LNCaP clone FGC (cell line): ENCODE measurements around the gene IQSEC3.

Source experiments
- DNase-seq: peaks from one replicate; pipeline ENCODE4 v3.0.0-alpha.2; 2011; ENCODE audit warnings: low read depth
- H3K4me3 ChIP-seq: 2 replicates; pipeline ENCODE4 v1.5.1; 2011; ENCODE audit warnings: mild to moderate bottlenecking, low read depth, low read length, control low read depth
- TF ChIP-seq, protein P1 (sequence below): IDR thresholded peaks from 2 replicates; pipeline ENCODE4 v1.5.1; 2012; ENCODE audit warnings: mild to moderate bottlenecking; ENCODE audit not compliant: control insufficient read depth, insufficient read depth; ENCODE audit errors: extremely low read depth

IQSEC3 gene

DNA sequence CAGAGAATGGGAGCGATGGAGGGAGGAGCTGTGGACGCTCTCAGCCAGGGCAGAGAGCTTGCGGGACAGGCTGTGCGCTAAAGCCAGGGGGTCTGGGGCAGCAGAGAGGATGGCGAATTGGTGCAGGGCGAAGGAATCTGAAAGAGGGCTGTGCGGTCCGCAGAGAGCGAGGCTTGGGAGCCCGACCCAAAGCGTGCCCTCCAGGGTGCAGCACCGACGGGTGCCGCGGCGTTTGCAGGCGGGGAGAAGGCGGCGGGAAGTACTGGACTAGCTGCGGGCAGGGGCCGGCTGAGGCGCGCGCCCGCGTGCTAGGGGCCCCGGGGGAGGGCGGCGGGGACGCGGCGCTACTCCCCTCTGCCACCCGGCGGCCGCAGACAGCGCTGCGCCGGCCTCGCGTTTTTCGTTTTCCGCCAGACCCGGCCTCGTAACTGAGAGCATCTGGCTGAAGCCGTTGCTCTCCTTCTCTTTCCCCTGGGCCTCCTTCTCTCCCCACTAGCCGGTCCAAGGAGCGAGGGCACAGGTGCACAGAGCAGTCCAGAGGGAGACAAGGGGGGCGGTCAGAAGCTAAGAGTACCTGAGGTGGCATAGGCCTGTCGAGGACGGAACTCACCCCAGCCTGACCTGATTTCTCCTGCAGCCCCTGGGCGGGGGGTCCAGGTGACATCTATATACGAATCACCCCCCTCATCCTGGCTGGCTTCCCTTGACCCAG is 122.5 kb downstream of the IQSEC3 start:
- H3K4me3 ChIP-seq = peak overlapping the region; percentile 38
- TF ChIP-seq, protein P1, sequence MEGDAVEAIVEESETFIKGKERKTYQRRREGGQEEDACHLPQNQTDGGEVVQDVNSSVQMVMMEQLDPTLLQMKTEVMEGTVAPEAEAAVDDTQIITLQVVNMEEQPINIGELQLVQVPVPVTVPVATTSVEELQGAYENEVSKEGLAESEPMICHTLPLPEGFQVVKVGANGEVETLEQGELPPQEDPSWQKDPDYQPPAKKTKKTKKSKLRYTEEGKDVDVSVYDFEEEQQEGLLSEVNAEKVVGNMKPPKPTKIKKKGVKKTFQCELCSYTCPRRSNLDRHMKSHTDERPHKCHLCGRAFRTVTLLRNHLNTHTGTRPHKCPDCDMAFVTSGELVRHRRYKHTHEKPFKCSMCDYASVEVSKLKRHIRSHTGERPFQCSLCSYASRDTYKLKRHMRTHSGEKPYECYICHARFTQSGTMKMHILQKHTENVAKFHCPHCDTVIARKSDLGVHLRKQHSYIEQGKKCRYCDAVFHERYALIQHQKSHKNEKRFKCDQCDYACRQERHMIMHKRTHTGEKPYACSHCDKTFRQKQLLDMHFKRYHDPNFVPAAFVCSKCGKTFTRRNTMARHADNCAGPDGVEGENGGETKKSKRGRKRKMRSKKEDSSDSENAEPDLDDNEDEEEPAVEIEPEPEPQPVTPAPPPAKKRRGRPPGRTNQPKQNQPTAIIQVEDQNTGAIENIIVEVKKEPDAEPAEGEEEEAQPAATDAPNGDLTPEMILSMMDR = peak; percentile 81
- DNase-seq = no peak

DNA sequence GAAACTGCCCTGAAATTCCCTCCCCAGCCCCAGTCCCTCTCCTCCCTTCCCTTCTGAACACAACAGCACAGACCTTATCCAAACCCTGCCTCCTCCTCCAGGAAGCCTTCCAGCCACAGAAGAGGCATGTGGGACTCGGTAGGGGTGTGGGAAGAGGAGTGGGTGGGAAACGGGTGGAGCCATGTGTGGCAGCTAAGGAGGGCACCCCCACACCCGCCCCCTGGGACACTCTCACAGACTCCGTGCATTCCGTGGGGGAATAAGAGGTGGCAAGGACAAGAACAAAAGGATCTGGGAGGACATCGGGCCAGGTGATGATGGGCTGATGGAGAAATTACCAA is 123.0 kb downstream of the IQSEC3 start:
- no peak overlapping the region for H3K4me3 ChIP-seq
- TF ChIP-seq, protein P1 = no peak
- DNase-seq = no peak

DNA sequence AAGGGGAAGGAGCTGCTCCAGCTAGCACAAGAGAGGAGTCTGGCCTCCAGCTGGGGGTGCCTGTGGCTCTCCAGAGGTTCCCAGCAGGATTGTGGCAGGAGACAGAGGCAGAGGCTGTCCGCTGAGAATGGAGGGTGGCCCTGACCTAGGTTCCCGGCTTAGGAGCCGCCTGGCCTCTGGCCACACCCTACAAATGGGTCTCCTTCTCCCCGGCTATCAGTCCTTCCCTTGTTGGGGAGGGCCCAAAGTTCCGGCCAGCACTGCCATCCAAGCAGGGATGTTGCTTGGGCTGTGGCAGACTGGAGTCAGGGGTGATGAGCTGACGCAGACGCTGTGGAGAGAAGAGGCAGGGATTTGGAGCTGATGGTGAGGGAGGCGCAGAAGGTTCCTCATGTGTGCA is 124.3 kb downstream of the IQSEC3 start:
- H3K4me3 ChIP-seq = no peak overlapping the region
- TF ChIP-seq, protein P1 = no peak
- DNase-seq = no peak

DNA sequence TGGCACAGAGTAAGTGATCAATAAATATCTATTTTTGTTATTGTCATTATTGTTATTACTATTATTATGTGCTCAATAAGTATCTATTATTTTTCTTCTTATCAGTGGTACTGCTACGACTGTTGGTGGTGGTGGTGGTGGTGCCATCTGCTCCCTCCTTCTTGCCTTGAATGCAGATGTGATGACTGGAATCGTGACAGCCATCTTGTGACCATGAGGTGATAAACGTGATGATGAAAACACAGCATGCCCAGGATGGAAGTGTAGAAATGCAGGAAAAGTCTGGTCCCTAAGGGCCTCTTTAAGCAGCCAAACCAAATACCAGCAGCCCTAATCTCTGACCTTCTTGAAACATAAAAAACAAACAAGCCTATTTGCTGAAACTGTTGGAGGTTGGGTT is 125.0 kb downstream of the IQSEC3 start:
- TF ChIP-seq, protein P1 = no peak
- no peak overlapping the region for H3K4me3 ChIP-seq
- DNase-seq = no peak

DNA sequence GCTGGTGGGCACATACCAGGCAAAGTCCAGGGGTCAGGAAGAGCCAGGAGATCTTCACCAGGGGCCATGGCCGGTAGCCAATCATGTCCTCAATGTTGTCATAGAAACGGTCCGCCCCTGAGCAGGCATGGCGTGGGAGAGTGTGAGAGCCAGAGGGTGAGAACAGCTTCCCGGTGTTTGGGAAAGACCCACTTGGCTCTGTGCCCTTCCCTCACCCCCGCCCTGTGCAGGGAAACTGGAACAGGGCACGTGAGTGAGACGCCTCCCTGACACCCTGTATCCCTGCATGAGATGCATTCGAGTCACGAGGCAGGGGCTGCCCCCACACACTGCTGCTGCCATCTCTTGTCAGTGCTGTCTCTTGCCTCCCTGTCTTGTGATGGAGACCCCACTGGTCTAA is 126.7 kb downstream of the IQSEC3 start:
- no peak for DNase-seq
- TF ChIP-seq, protein P1 = no peak
- no peak overlapping the region for H3K4me3 ChIP-seq

DNA sequence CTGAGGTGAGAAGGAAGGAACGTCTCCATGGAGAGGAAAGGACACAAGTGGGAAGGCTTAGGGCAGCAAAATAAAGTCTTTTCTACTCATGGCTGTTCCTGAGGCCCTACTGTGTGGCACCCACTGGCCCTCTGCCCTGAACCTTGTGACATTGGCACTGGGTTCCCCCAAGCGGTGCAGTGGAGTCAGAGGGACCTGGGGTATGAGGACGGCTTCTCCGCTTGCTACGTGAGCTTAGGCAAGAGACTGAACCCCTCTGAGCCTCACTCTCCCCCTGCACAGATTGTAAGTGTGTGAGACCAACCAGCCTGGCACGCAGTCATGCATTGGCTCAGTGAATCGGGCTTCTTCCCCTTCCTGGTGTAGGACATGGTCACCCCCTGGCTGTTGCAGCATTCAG is 127.7 kb downstream of the IQSEC3 start:
- no peak overlapping the region for H3K4me3 ChIP-seq
- TF ChIP-seq, protein P1 = no peak
- DNase-seq = no peak

DNA sequence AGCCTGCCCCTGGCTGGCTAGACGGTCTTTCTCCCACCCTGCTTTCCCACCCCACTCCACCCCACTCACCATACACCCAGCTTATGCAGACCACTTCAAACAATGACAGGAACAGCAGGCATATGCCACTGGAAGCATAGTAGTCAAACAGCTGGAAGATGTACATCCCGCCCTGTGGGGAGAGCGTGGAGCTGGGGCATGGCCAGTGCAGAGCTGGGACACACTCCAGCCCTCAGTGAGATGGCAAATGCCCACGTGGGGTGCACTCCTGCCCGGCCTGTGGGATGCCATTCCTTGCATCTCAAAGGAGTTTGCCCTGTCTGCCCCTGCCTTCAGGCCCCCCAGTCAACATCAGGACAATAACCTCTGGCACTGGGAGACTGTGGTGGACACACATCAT is 128.6 kb downstream of the IQSEC3 start:
- TF ChIP-seq, protein P1 = no peak
- no peak for DNase-seq

More for the DNA sequence above, 128.6 kb downstream of the IQSEC3 start:
- no peak overlapping the region for H3K4me3 ChIP-seq
